ENCODE measurements around the gene IKBKE.

The IKBKE gene

GRCh38 chr1:206493279-206493678, 23.0 kb downstream of the IKBKE start:
- DNase-seq (ENCODE audit: insufficient read length, low spot score): no peak
- FAIRE-seq: no peak

GRCh38 chr1:206495011-206495461, 24.8 kb downstream of the IKBKE start:
- DNase-seq (ENCODE audit: insufficient read length, low spot score) (no peak), FAIRE-seq (no peak)

GRCh38 chr1:206495493-206496046, 25.3 kb downstream of the IKBKE start:
- DNase-seq (ENCODE audit: insufficient read length, low spot score) (no peak), FAIRE-seq (peak; percentile 69)

- FAIRE-seq (peak; percentile 96), DNase-seq (ENCODE audit: insufficient read length, low spot score) (no peak)
Observed at GRCh38 chr1:206496131-206496793, 26.0 kb downstream of the IKBKE start.

- DNase-seq (ENCODE audit: insufficient read length, low spot score) (no peak), FAIRE-seq (no peak)
Observed at GRCh38 chr1:206497363-206497762, 27.1 kb downstream of the IKBKE start.

- FAIRE-seq: no peak
- no peak for DNase-seq (ENCODE audit: insufficient read length, low spot score)
Observed at GRCh38 chr1:206497774-206498173, 27.5 kb downstream of the IKBKE start.

- DNase-seq (ENCODE audit: insufficient read length, low spot score) (no peak), FAIRE-seq (no peak)
Observed at GRCh38 chr1:206498685-206499084, 28.4 kb downstream of the IKBKE start.

GRCh38 chr1:206500046-206500445, 29.8 kb downstream of the IKBKE start:
- FAIRE-seq: no peak
- DNase-seq (ENCODE audit: insufficient read length, low spot score): no peak

- FAIRE-seq: no peak
- DNase-seq (ENCODE audit: insufficient read length, low spot score): no peak
Observed at GRCh38 chr1:206501881-206502280, 31.6 kb downstream of the IKBKE start.

- FAIRE-seq (no peak), DNase-seq (ENCODE audit: insufficient read length, low spot score) (no peak)
Observed at GRCh38 chr1:206502403-206502802, 32.1 kb downstream of the IKBKE start.

GRCh38 chr1:206502812-206503211, 32.5 kb downstream of the IKBKE start:
- FAIRE-seq (no peak), DNase-seq (ENCODE audit: insufficient read length, low spot score) (no peak)

GRCh38 chr1:206503591-206504362, 33.5 kb downstream of the IKBKE start:
- DNase-seq (ENCODE audit: insufficient read length, low spot score) (no peak), FAIRE-seq (peak; percentile 79)

- no peak for DNase-seq (ENCODE audit: insufficient read length, low spot score)
- no peak for FAIRE-seq
Observed at GRCh38 chr1:206504363-206504713, 34.1 kb downstream of the IKBKE start.

GRCh38 chr1:206505702-206506355, 35.6 kb downstream of the IKBKE start:
- FAIRE-seq: no peak
- no peak for DNase-seq (ENCODE audit: insufficient read length, low spot score)

GRCh38 chr1:206506405-206507283, 36.4 kb downstream of the IKBKE start:
- no peak for FAIRE-seq
- no peak for DNase-seq (ENCODE audit: insufficient read length, low spot score)

- peak; percentile 78 for DNase-seq (ENCODE audit: insufficient read length, low spot score)
- no peak for FAIRE-seq
Observed at GRCh38 chr1:206507284-206508129, 37.2 kb downstream of the IKBKE start, which contains the start of gene RASSF5. RASSF5 (plus strand) TSS chr1:206507531; CDS start chr1:206507603, 72 bp downstream.

GRCh38 chr1:206508130-206508889, 38.0 kb downstream of the IKBKE start:
- FAIRE-seq (no peak), DNase-seq (ENCODE audit: insufficient read length, low spot score) (no peak)

- no peak for FAIRE-seq
- DNase-seq (ENCODE audit: insufficient read length, low spot score): no peak
Observed at GRCh38 chr1:206508956-206509355, 38.7 kb downstream of the IKBKE start.

Measured in GM19239 (cell line).